A673 (cell line): ENCODE measurements around the gene CCRL2. TPM values are rescaled to one million over a fixed set of nuclear protein-coding genes. Genes with fewer than 3 reads are reported as not detected.

Experiments used
- BruUV-seq: library from RNA; stranded (reverse); fragments of 400-500 nt; replicated peaks from 2 replicates; lab custom pipeline; 2021; lab: Mats Ljungman, UMichigan
- CTCF ChIA-PET: fragments of 300-600 bp; sonication (Branson Sonifier 250); formaldehyde crosslinking; loops from one replicate; lab custom pipeline; 2022; ENCODE audit warnings: antibody characterized with exemption; lab: Charles Lee
- POLR2A ChIA-PET: fragments of 300-600 bp; sonication (Branson Sonifier 250); formaldehyde crosslinking; loops from one replicate; lab custom pipeline; 2022; ENCODE audit warnings: antibody characterized with exemption; ENCODE audit not compliant: low non-redundant PET; lab: Charles Lee
- DNase-seq: peaks from one replicate; pipeline ENCODE4 v3.0.0-alpha.2; 2015; ENCODE audit warnings: low spot score
- H3K27ac ChIP-seq: fragments of 200-600 bp; sonication (generic); 2 replicates; pipeline ENCODE4 v1.5.1; 2016; ENCODE audit warnings: mixed run types, low read depth, mild to moderate bottlenecking, mixed read lengths, antibody characterized with exemption, low read length; ENCODE audit not compliant: poor library complexity, severe bottlenecking
- H3K27me3 ChIP-seq: fragments of 200-600 bp; sonication (generic); replicated peaks from 2 replicates; pipeline ENCODE4 v1.6.1; 2017; ENCODE audit warnings: mixed run types, low read depth, mild to moderate bottlenecking, mixed read lengths, antibody characterized with exemption, low read length; ENCODE audit not compliant: insufficient read depth, poor library complexity
- H3K36me3 ChIP-seq: fragments of 200-600 bp; sonication (generic); 2 replicates; pipeline ENCODE4 v1.6.1; 2016; ENCODE audit warnings: mixed run types, mild to moderate bottlenecking, mixed read lengths, antibody characterized with exemption, low read length; ENCODE audit not compliant: insufficient read depth, poor library complexity, severe bottlenecking
- H3K4me1 ChIP-seq: fragments of 200-600 bp; sonication (generic); 2 replicates; pipeline ENCODE4 v1.6.1; 2017; ENCODE audit warnings: mixed run types, mild to moderate bottlenecking, mixed read lengths, antibody characterized with exemption, low read length; ENCODE audit not compliant: insufficient read depth, poor library complexity, severe bottlenecking
- H3K4me3 ChIP-seq: fragments of 200-600 bp; sonication (generic); 2 replicates; pipeline ENCODE4 v1.5.1; 2016; ENCODE audit warnings: low read depth, mixed run types, mild to moderate bottlenecking, mixed read lengths, low read length; ENCODE audit not compliant: poor library complexity, severe bottlenecking
- H3K9me3 ChIP-seq: fragments of 200-600 bp; sonication (generic); 2 replicates; pipeline ENCODE4 v1.6.1; 2016; ENCODE audit warnings: mixed run types, low read depth, mild to moderate bottlenecking, mixed read lengths, antibody characterized with exemption, low read length; ENCODE audit not compliant: poor library complexity, severe bottlenecking
- EZH2 ChIP-seq: fragments of 200-600 bp; sonication (generic); IDR thresholded peaks from 2 replicates; pipeline ENCODE4 v1.6.1; 2017; ENCODE audit warnings: borderline replicate concordance, low read depth, mild to moderate bottlenecking, mixed read lengths, antibody characterized with exemption, low read length; ENCODE audit not compliant: poor library complexity, severe bottlenecking
- intact Hi-C: fragments of 100-400 bp; cut with micrococcal nuclease; formaldehyde crosslinking; loops from one replicate; pipeline ENCODE4 v1.10.0; 2022; ENCODE audit not compliant: unreplicated experiment
- total RNA-seq: library from RNA; stranded (reverse); gene quantifications from 2 replicates; pipeline ENCODE4 v1.2.3, GENCODE V29; 2021
- TF ChIP-seq, protein P1 (sequence below): fragments of 300-800, 200-600 bp; sonication (generic); conservative IDR thresholded peaks from 2 replicates; pipeline ENCODE4 v1.5.1; 2017; ENCODE audit warnings: low read depth, mild to moderate bottlenecking, antibody characterized with exemption, low read length, moderate library complexity, mixed read lengths

CCRL2 gene
- total RNA-seq, 1 experiment from 2014 or later = not detected

DNA sequence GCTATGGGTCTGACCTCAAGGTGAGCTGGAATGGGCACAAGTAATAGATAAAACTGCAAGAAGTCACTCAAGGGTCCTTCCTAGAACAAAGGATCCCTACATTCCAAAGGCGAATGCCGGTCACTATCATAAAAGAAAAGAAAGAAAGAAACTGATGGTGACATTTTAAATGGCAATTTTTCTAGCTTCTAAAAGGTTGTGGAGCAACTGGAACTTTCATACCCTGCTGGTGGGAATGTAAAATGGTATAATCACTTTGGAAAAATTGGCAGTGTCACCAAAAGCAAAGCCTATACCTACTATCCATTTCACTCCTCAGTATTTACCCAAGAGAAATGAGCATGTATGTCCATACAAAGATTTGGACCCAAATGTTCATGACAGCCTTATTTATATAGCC lies 4.2 kb downstream of the CCRL2 start:
- intact Hi-C loops = no loop called here
- no peaks in the 10 kb centered on the region for H3K27me3 ChIP-seq
- H3K4me3 ChIP-seq = no peak overlapping the region
- TF ChIP-seq EZH2 = no peak
- TF ChIP-seq, protein P1, sequence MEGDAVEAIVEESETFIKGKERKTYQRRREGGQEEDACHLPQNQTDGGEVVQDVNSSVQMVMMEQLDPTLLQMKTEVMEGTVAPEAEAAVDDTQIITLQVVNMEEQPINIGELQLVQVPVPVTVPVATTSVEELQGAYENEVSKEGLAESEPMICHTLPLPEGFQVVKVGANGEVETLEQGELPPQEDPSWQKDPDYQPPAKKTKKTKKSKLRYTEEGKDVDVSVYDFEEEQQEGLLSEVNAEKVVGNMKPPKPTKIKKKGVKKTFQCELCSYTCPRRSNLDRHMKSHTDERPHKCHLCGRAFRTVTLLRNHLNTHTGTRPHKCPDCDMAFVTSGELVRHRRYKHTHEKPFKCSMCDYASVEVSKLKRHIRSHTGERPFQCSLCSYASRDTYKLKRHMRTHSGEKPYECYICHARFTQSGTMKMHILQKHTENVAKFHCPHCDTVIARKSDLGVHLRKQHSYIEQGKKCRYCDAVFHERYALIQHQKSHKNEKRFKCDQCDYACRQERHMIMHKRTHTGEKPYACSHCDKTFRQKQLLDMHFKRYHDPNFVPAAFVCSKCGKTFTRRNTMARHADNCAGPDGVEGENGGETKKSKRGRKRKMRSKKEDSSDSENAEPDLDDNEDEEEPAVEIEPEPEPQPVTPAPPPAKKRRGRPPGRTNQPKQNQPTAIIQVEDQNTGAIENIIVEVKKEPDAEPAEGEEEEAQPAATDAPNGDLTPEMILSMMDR = no peak
- no peak for DNase-seq
- POLR2A ChIA-PET = no interaction called here
- H3K36me3 ChIP-seq = no peaks in the 10 kb centered on the region
- no peaks in the 10 kb centered on the region for H3K9me3 ChIP-seq
- BruUV-seq = no TSS peak
- H3K27ac ChIP-seq = no peak overlapping the region
- CTCF ChIA-PET = no interaction called here
- no peaks in the 10 kb centered on the region for H3K4me1 ChIP-seq

DNA sequence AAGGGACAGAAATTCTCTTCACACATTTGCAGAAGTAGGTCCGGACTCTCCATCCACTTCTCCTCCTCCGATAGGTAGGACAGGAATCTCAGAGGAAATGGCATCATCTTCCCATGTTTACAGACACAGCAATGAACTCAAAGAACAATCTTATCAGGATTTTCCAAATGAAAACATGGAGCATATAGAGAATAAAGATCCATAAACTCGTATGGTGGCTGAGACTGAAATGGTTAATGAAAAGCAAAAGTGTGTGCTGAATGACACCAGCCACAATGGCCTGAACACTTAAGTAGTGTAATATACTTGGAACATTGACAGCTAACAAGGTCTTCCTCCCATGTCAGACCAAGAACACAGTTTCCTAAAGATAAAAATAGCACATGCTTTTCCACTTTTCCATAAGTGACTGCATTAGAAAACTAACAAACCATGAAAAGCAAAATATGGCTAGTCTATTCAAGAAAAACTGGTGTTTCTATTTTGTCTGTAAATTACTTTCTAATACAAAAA lies 5.8 kb downstream of the CCRL2 start:
- no peak for TF ChIP-seq EZH2
- TF ChIP-seq, protein P1 = no peak
- intact Hi-C loops = no loop called here
- H3K9me3 ChIP-seq = no peaks in the 10 kb centered on the region
- no TSS peak for BruUV-seq
- H3K4me1 ChIP-seq = no peaks in the 10 kb centered on the region
- no peaks in the 10 kb centered on the region for H3K27me3 ChIP-seq
- CTCF ChIA-PET = no interaction called here
- no peak overlapping the region for H3K4me3 ChIP-seq
- no peaks in the 10 kb centered on the region for H3K36me3 ChIP-seq
- H3K27ac ChIP-seq = no peak overlapping the region
- POLR2A ChIA-PET = no interaction called here
- no peak for DNase-seq

DNA sequence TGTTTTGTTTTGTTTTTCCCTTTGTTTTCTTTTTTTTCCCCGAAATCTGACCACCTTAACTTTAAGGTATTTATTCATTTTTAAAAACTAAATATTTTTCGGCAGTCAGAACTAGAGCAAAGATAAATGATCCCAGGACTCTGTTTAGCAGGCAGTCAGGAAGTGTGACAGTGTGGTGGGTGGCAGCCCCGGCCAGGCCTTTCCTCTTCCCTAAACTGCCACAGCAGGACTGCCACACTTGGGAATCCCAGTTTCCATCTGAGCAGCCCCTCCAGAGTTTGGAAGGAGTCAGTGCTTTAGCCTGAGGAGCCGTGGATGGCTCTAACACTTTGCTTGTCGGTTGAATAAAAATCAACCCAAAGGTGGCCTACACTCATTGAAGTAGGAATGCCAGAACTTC lies 6.9 kb downstream of the CCRL2 start:
- Histone ChIP-seq H3K27ac (no peak overlapping the region), H3K4me3 (no peak overlapping the region), H3K27me3 (no peaks in the 10 kb centered on the region), H3K36me3 (no peaks in the 10 kb centered on the region), H3K9me3 (no peaks in the 10 kb centered on the region), H3K4me1 (no peaks in the 10 kb centered on the region)
- ChIA-PET CTCF (no interaction called here), POLR2A (no interaction called here)
- no TSS peak for BruUV-seq
- no peak for TF ChIP-seq EZH2
- TF ChIP-seq, protein P1 = no peak
- intact Hi-C loops = no loop called here
- no peak for DNase-seq
